Embryonic facial prominence (tissue), 1 donor: Measurements from ENCODE around the gene SLC38A7.
A peak's percentile ranks its signal among the peaks of the same experiment; 100 is the strongest.
"Not testable (repeated sequence)": the region's sequence is repeated elsewhere in the genome, so short reads cannot be mapped to it uniquely, and the experiment has no call there.

ENCODE experiments used
- DNase-seq: peaks from one replicate; pipeline ENCODE4 v3.0.0-alpha.2; 2016; ENCODE audit errors: extremely low spot score

The SLC38A7 gene

GRCh38 chr16:58684354-58685083 is at the start of gene SLC38A7:
Gene SLC38A7 (minus strand): TSS chr16:58684770. CDS start chr16:58680126, 4,644 bp downstream.
- DNase-seq, result no peak

- peak; percentile 57 for DNase-seq
Measured at GRCh38 chr16:58733671-58734458, 49.3 kb upstream of the SLC38A7 start, which contains the start of gene GOT2. Gene GOT2 (minus strand): TSS chr16:58734316. CDS start chr16:58734228, 88 bp downstream.

GRCh38 chr16:58733248-58733670 is 48.7 kb upstream of the SLC38A7 start:
- no peak for DNase-seq

GRCh38 chr16:58732545-58733247 is 48.1 kb upstream of the SLC38A7 start:
- DNase-seq, result no peak

DNA sequence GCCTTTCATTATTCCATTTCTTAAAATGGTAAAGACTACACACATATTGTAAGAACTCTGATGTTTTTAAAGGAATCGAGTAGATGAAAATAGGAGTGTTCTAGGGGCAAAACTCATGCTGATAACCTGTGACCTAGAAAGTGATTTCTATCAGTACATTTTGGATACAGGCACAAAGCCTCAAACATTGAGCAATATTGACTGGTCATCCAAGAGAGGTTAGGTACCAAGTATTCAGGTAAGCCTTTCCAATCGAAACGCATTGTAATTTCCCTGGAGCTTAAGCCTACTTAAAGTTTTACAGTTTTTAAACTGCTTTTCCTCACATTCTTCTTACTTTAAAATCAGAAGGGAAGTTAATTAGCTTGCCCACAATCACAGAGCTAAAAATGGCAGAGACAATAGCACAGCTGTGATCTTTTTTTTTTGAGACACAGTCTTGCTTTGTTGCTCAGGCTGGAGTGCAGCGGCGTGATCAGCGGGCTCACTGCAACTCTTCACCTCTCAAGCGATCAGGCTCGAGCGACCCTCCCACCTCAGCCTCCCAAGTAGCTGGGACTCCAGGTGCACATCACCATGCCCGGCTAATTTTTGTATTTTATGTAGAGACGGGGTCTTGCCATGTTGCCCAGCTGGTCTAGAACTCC is 46.3 kb upstream of the SLC38A7 start:
- DNase-seq, result no peak

DNA sequence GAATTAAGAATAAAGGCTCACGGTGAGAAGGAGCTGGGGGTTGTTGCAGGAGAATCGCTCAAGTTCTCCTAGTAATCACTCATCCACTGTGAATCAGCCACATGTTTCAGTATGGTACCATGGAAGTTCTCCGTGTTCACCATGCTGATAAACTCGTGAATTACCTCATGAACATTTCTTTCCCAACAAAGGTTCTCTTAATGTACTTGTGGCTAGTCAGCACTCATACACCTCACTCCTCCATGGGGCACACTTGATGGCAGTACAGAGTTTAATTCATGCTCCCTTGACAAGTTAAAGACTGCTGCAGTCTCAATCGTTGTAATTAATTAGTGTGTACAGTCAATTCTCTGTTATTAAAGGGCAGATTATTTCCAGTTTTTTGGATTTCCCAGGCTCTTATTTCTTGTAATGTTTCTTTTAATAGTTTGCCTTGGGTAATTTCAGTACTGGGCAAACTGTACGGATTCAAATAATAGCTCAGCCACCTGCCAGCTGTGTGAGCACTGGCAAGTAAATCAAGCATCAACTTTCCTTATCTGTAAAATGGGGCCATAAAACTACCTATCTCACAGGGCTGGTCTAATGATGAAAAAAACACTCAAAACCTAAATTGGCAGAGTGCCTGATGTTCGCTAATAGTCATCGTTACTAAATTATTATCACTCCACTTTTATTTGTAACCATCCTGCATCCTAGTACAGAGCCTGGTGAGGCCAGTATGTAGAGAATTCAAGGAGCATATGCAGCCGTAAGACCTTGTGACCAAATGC is 43.4 kb upstream of the SLC38A7 start:
- no peak for DNase-seq

DNA sequence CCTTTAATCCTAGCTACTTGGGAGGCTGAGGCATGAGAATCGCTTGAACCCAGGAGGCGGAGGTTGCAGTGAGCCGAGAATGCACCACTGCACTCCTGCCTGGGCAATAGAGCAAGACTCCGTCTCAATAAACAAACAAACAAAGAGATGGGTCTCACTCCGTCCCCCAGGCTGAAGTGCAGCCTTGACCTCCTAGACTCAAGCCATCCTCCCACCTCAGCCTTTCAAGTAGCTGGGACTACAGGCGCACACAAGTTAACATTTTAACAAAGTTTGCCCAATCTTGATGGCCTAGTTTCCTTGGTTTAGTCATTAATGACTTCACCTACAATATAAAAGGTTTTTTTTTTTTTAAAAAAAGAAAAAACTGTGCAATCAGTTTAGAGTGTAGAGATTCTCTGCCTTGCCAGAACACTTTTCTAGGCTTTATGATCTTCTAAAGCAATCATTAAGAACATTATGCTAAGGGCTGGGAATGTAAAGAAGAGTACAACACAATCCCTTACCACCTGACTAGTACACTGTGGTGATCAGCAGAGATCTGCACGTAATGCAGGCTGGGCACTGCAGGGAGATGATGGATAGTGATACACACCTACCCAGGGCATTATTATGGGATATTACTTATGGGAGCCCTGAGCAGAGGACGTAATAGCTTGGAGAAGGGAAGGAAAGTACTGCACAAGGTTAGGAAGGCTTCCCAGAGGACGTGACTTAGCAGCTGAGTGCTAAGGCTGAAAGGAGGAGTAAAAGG is 42.6 kb upstream of the SLC38A7 start:
- no peak for DNase-seq

DNA sequence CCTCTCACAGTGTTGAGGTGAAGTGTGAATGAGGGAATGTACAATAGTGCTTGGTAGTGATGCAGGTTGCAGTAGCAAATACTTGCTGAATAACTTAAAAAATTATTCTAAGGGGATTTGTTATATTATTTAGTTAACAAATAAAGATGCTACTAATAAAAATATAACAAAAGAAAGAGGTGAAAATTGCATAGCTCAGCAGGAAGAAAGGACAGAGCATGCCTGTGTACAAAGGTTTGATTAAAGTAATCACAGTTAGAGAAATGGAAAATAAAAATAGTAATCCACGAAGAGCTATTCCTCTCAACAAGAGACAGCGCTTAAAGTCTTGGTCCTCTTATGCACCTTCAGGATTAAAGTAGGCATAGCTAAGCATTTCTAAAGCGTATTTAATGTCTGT is 38.5 kb upstream of the SLC38A7 start:
- no peak for DNase-seq

- DNase-seq, result no peak
Measured at GRCh38 chr16:58717994-58718393, 33.4 kb upstream of the SLC38A7 start.

GRCh38 chr16:58716468-58716867 is 31.9 kb upstream of the SLC38A7 start:
- DNase-seq, result no peak

- no peak for DNase-seq
Measured at GRCh38 chr16:58713742-58714141, 29.2 kb upstream of the SLC38A7 start.

DNA sequence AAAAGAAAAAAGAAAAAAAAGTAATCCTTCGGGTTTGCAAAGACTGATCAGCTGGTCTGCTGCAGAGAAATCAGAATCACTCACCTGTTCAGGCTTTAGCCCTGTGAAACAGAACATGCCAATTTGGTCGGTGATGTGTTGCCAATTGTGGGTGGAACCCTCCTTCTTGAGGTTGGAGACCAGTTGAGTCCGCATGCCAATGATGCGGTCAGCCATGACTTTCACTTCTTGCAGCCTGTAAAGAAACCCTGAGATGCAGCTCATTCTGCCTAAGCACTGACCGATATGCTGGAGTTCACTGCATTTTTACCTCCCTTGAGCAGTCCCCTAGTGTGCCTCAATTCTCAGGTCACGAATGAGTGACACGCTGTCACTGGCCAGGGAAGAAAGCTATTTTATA is 24.8 kb upstream of the SLC38A7 start:
- no peak for DNase-seq

- no peak for DNase-seq
Measured at GRCh38 chr16:58699151-58699550, 14.6 kb upstream of the SLC38A7 start.

DNA sequence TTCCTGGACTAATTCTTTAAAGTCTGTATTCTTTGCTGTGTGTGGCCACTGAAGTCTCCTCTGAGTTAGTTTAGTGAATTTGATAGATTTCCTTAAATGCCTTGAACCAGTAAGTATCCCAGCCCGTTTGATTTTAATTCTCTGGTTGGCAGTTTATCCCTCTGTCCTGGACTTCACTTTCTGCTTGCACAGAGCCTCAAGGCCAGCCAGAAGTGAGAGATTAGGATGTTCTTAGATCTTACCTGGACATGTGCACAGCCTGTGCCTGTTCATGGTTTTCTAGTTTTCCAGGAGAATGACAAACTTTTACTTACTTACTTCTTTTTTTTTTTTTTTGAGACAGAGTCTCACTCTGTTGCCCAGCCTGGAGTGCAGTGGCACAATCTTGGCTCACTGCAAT is 10.8 kb upstream of the SLC38A7 start:
- DNase-seq, result no peak

DNA sequence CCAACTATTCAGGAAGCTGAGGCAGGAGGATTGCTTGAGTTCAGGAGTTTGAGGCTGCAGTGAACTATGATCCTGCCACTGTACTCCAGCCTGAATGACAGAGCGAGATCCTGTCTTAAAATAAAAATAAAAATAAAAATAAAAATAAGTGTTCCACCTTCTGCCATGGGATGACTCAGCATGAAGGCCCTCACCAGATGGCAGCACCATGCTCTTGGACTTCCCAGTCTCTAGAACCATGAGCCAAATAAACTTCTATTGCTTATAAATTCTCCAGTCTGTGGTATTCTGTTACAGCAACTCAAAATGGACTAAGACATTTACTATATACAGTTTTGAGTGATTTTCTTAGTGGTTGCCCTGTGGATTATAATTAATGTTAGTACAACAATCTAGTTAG is 7.9 kb upstream of the SLC38A7 start:
- DNase-seq, result no peak

GRCh38 chr16:58686985-58687706 is 2.6 kb upstream of the SLC38A7 start:
- DNase-seq, result not testable (repeated sequence)

DNA sequence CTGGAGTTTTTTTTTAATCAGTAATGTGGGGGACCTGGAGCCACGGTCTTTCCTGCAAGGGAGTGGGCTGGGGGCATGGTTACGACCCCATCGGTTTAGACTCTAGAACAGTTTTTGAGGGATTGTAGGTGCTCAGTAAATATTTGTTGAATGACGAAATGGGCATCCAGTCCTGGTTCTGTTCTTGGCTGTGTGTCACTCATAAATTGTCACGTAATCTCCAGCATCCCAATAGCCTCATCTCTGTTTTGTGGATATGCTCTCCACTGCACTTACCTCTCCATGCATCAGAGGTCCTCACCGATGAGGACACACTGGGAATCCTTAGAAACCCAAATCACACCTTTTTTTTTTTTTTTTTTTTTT is 497 bp upstream of the SLC38A7 start:
- no peak for DNase-seq

GRCh38 chr16:58684001-58684353 is 593 bp downstream of the SLC38A7 start:
- no peak for DNase-seq

DNA sequence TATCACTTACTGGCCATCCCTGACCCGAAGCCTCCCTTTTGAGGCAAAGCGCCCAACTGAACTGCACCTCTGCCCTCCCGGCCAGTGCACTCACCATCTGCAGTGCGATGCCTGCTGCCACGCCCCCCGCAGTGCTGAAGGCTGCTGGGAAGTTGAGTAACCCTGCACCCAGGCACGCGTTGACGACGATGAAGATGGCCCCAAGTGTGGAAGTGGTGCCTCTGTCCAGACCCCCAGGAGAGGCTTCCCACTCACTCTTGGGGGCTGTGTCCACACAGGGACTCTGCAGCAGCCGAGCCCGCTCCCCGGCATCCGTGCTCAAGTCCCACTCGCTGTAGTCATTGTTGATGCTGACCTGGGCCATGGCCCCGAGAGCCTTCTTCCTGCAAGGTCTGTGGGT is 4.8 kb downstream of the SLC38A7 start:
- DNase-seq, result no peak

- DNase-seq, result no peak
Measured at GRCh38 chr16:58678716-58679115, 5.9 kb downstream of the SLC38A7 start.
